ENCODE measurements around the gene SLC6A18.
"Not testable (repeated sequence)": the region's sequence is repeated elsewhere in the genome, so short reads cannot be mapped to it uniquely, and the experiment has no call there.

The SLC6A18 gene

DNA sequence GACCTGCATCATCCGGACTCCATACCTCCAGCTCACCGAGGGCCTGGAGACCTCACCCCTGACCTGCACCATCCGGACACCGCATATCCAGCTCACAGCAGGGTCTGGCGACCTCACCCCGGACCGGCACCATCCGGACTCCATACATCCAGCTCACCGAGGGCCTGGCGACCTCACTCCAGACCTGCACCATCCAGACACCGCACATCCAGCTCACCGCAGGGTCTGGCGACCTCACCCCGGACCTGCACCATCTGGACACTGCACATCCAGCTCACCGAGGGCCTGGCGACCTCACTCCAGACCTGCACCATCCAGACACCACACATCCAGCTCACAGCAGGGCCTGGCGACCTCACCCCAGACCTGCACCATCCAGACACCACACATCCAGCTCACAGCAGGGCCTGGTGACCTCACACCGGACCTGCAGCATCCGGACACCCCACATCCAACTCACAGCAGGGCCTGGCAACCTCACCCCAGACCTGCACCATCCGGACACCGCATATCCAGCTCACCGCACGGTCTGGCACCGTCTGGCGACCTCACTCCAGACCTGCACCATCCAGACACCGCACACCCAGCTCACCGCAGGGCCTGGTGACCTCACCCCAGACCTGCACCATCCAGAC lies 59.3 kb downstream of the SLC6A18 start:
- H3K27ac ChIP-seq (ENCODE audit: low read depth, low read length); H3K9me3 ChIP-seq (ENCODE audit: low read length); H3K4me3 ChIP-seq (ENCODE audit: low read depth in 1 of 2, low read length in 2 of 2); H3K9ac ChIP-seq (ENCODE audit: low read length); H3K36me3 ChIP-seq (ENCODE audit: insufficient read depth, low read length); H3K27me3 ChIP-seq (ENCODE audit: control insufficient read depth in 1 of 2, insufficient read depth in 2 of 2, low read length in 2 of 2); H3K4me1 ChIP-seq (ENCODE audit: insufficient read depth, low read length): not testable (repeated sequence)

DNA sequence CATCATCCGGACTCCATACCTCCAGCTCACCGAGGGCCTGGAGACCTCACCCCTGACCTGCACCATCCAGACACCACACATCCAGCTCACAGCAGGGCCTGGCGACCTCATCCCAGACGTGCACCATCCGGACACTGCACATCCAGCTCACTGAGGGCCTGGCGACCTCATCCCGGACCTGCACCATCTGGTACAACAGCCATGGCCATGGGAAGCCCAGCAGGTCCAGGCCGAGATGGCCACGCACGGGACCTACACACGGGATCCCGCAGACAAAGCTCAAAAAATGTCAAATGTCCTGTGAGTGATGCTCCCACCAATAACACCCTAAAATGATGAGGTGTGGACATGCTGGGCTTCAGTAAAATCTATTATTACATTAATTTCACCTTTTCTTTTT lies 60.0 kb downstream of the SLC6A18 start:
- H3K4me3 ChIP-seq (ENCODE audit: low read depth in 1 of 2, low read length in 2 of 2) = no peak overlapping the region
- no peaks in the 10 kb centered on the region for H3K36me3 ChIP-seq (ENCODE audit: insufficient read depth, low read length)
- H3K9ac ChIP-seq (ENCODE audit: low read length) = no peak overlapping the region
- H3K9me3 ChIP-seq (ENCODE audit: low read length) = no peaks in the 10 kb centered on the region
- no peaks in the 10 kb centered on the region for H3K27me3 ChIP-seq (ENCODE audit: control insufficient read depth in 1 of 2, insufficient read depth in 2 of 2, low read length in 2 of 2)
- H3K4me1 ChIP-seq (ENCODE audit: insufficient read depth, low read length) = no peaks in the 10 kb centered on the region
- no peak overlapping the region for H3K27ac ChIP-seq (ENCODE audit: low read depth, low read length)

DNA sequence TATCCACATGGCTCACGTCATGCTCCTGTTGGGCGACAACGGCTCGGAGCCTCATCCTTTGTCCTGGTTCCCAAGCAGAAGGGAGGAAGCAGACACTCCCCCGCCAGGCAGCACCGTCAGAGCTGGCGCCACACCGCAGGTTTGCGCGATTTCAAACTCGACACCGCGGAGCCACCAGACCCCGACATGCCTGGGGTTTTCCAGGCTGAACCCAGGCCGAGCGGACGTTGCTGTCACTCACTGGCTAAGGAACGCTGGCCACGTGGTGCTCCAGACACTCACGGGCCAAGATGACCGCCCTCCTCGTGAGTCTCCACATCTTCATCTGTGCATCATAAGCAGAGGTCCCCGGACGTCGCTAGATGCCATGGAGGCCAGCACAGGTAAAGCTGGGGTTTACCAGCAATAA lies 60.7 kb downstream of the SLC6A18 start:
- H3K4me1 ChIP-seq (ENCODE audit: insufficient read depth, low read length) = no peaks in the 10 kb centered on the region
- no peaks in the 10 kb centered on the region for H3K27me3 ChIP-seq (ENCODE audit: control insufficient read depth in 1 of 2, insufficient read depth in 2 of 2, low read length in 2 of 2)
- H3K9ac ChIP-seq (ENCODE audit: low read length) = no peak overlapping the region
- no peaks in the 10 kb centered on the region for H3K36me3 ChIP-seq (ENCODE audit: insufficient read depth, low read length)
- H3K4me3 ChIP-seq (ENCODE audit: low read depth in 1 of 2, low read length in 2 of 2) = no peak overlapping the region
- no peaks in the 10 kb centered on the region for H3K9me3 ChIP-seq (ENCODE audit: low read length)
- H3K27ac ChIP-seq (ENCODE audit: low read depth, low read length) = no peak overlapping the region

DNA sequence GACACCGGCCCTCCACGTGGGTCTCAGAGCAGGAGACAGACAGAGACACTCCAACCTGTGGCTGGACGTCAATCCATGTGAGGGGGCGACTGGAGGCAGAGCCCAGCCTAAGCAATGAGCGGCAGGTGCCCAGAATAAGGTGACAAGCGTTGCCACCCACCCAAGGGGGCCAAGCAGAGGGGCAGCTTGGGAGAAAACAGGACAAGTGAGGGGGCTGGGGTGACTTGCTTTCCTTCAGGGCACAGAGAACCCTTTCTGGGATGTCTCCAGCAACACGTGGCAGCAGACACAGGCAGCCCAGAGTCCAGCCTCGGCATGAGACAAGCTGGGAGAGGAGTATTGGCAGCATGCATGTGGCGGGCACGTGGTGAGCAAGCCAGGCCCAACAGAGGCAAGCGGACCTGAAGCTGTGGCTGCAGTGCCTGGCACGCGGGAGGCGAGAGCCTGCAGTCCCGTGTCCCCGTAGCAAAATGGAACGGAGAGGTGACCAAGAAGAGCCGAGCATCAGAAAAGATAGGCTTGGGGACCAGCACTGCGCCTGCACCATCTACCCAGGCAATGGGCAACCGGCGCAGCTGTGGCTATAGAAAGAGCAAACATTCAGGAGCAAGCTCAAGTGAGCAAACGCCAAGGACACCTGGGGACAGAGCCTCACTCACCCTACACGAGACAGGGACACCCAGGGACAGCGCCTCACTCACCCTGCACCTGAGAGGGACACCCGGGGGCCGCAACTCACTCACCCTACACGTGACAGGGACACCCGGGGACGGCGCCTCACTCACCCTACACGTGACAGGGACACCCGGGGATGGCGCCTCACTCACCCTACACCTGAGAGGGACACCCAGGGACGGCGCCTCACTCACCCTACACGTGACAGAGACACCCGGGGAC lies 63.5 kb downstream of the SLC6A18 start:
- H3K9ac ChIP-seq (ENCODE audit: low read length) = no peak overlapping the region
- H3K9me3 ChIP-seq (ENCODE audit: low read length) = no peaks in the 10 kb centered on the region
- no peak overlapping the region for H3K4me3 ChIP-seq (ENCODE audit: low read depth in 1 of 2, low read length in 2 of 2)
- peaks cover 0 to 5% of the 10 kb centered on the region in 2 donors for H3K27me3 ChIP-seq (ENCODE audit: control insufficient read depth in 1 of 2, insufficient read depth in 2 of 2, low read length in 2 of 2)
- no peaks in the 10 kb centered on the region for H3K36me3 ChIP-seq (ENCODE audit: insufficient read depth, low read length)
- H3K4me1 ChIP-seq (ENCODE audit: insufficient read depth, low read length) = no peaks in the 10 kb centered on the region
- H3K27ac ChIP-seq (ENCODE audit: low read depth, low read length) = no peak overlapping the region

DNA sequence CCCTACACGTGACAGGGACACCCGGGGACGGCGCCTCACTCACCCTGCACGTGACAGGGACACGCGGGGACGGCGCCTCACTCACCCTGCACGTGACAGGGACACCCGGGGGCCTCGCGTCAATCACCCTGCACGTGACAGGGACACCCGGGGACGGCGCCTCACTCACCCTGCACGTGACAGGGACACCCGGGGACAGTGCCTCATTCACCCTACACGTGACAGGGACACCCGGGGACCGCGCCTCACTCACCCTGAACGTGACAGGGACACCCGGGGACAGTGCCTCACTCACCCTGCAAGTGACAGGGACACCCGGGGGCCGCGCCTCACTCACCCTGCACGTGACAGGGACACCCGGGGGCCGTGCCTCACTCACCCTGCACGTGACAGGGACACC lies 64.4 kb downstream of the SLC6A18 start:
- H3K27me3 ChIP-seq (ENCODE audit: control insufficient read depth in 1 of 2, insufficient read depth in 2 of 2, low read length in 2 of 2) = peaks cover 0 to 14% of the 10 kb centered on the region in 2 donors

DNA sequence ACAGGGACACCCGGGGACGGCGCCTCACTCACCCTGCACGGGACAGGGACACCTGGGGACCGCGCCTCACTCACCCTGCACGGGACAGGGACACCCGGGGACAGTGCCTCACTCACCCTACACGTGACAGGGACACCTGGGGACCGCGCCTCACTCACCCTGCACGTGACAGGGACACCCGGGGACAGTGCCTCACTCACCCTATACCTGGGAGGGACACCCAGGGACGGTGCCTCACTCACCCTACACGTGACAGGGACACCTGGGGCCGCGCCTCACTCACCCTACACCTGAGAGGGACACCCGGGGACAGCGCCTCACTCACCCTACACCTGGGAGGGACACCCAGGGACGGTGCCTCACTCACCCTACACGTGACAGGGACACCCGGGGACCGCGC lies 65.8 kb downstream of the SLC6A18 start:
- H3K36me3 ChIP-seq (ENCODE audit: insufficient read depth, low read length); H3K27ac ChIP-seq (ENCODE audit: low read depth, low read length); H3K4me3 ChIP-seq (ENCODE audit: low read depth in 1 of 2, low read length in 2 of 2); H3K9ac ChIP-seq (ENCODE audit: low read length); H3K4me1 ChIP-seq (ENCODE audit: insufficient read depth, low read length); H3K9me3 ChIP-seq (ENCODE audit: low read length): not testable (repeated sequence)
- H3K27me3 ChIP-seq (ENCODE audit: control insufficient read depth in 1 of 2, insufficient read depth in 2 of 2, low read length in 2 of 2) = peaks cover 0 to 27% of the 10 kb centered on the region in 2 donors

More for the DNA sequence above, 64.4 kb downstream of the SLC6A18 start:
- not testable (repeated sequence) for H3K4me3 ChIP-seq (ENCODE audit: low read depth in 1 of 2, low read length in 2 of 2); H3K4me1 ChIP-seq (ENCODE audit: insufficient read depth, low read length); H3K9me3 ChIP-seq (ENCODE audit: low read length); H3K36me3 ChIP-seq (ENCODE audit: insufficient read depth, low read length); H3K27ac ChIP-seq (ENCODE audit: low read depth, low read length); H3K9ac ChIP-seq (ENCODE audit: low read length)

DNA sequence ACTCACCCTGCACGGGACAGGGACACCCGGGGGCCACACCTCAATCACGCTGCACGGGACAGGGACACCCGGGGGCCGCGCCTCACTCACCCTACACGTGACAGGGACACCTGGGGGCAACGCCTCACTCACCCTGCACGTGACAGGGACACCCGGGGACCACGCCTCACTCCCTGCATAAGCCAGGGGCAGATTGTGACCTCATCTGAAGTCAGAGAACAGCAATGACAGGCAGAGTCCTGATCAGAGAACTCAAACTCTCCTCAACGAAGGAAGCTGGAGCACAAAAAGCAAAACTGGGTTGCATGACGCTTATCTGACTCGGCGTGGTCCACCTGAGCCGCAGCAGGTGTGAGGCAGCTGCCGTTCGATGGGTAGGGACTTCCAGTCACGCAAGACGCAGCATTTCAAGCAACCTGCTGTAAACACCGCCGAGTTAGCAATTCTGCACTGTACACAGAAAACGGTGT lies 66.5 kb downstream of the SLC6A18 start:
- no peak overlapping the region for H3K9ac ChIP-seq (ENCODE audit: low read length)
- H3K27me3 ChIP-seq (ENCODE audit: control insufficient read depth in 1 of 2, insufficient read depth in 2 of 2, low read length in 2 of 2) = peaks cover 0 to 31% of the 10 kb centered on the region in 2 donors
- H3K9me3 ChIP-seq (ENCODE audit: low read length) = no peaks in the 10 kb centered on the region
- H3K36me3 ChIP-seq (ENCODE audit: insufficient read depth, low read length) = no peaks in the 10 kb centered on the region
- no peaks in the 10 kb centered on the region for H3K4me1 ChIP-seq (ENCODE audit: insufficient read depth, low read length)
- no peak overlapping the region for H3K27ac ChIP-seq (ENCODE audit: low read depth, low read length)
- no peak overlapping the region for H3K4me3 ChIP-seq (ENCODE audit: low read depth in 1 of 2, low read length in 2 of 2)

DNA sequence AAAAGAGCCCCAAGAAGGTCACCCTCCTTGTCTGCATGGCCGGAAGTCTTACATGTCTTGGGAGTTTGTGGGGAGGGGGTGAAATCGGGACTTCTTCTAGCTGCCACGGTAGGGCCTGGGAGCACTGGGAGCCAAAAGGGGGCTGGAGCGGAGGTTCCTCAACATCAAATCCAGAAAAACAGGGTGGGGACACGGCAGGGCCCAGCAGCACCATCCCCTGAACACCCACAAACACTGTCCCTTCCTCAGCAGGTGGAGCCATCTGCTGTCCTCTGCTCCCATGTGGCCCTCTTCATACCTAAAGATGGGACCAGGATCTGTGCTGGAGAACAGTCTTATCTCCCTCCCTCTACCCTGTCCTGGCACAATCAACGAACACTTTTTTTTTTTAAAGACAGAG lies 67.0 kb downstream of the SLC6A18 start:
- Histone ChIP-seq H3K4me3 (ENCODE audit: low read depth in 1 of 2, low read length in 2 of 2) (no peak overlapping the region), H3K27me3 (ENCODE audit: control insufficient read depth in 1 of 2, insufficient read depth in 2 of 2, low read length in 2 of 2) (peaks cover 0 to 31% of the 10 kb centered on the region in 2 donors), H3K4me1 (ENCODE audit: insufficient read depth, low read length) (no peaks in the 10 kb centered on the region), H3K9me3 (ENCODE audit: low read length) (no peaks in the 10 kb centered on the region), H3K9ac (ENCODE audit: low read length) (no peak overlapping the region), H3K27ac (ENCODE audit: low read depth, low read length) (no peak overlapping the region), H3K36me3 (ENCODE audit: insufficient read depth, low read length) (no peaks in the 10 kb centered on the region)

DNA sequence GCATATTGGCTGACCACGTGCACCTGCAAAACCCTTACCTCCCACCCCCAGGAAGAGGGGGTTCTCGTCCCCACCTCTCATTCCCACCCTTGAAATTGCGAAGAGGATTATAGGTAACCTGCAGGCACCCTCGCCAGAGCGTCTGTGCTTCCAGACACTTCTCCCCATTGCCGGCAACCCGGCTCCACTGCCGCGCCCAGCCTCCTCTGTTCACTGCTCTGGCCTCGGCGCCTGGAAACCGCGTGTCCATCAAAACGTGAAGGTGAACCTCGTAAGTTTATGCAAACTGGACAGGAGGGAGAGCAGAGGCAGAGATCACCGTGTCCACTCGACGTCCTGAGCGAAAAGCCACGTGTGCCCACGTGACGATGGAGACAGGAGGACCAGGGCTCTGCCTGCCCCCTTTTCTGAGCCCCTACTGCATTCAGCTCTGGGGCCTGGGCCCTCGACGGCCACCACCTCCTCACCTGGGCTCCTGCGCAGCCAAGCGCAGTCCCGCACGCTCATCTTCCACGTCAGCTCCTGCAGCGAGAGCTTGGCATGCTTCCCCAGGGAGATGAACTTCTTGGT lies 67.8 kb downstream of the SLC6A18 start:
- Histone ChIP-seq H3K36me3 (ENCODE audit: insufficient read depth, low read length) (no peaks in the 10 kb centered on the region), H3K27ac (ENCODE audit: low read depth, low read length) (no peak overlapping the region), H3K27me3 (ENCODE audit: control insufficient read depth in 1 of 2, insufficient read depth in 2 of 2, low read length in 2 of 2) (peaks cover 0 to 31% of the 10 kb centered on the region in 2 donors), H3K9ac (ENCODE audit: low read length) (no peak overlapping the region), H3K4me3 (ENCODE audit: low read depth in 1 of 2, low read length in 2 of 2) (no peak overlapping the region), H3K4me1 (ENCODE audit: insufficient read depth, low read length) (no peaks in the 10 kb centered on the region), H3K9me3 (ENCODE audit: low read length) (no peaks in the 10 kb centered on the region)

DNA sequence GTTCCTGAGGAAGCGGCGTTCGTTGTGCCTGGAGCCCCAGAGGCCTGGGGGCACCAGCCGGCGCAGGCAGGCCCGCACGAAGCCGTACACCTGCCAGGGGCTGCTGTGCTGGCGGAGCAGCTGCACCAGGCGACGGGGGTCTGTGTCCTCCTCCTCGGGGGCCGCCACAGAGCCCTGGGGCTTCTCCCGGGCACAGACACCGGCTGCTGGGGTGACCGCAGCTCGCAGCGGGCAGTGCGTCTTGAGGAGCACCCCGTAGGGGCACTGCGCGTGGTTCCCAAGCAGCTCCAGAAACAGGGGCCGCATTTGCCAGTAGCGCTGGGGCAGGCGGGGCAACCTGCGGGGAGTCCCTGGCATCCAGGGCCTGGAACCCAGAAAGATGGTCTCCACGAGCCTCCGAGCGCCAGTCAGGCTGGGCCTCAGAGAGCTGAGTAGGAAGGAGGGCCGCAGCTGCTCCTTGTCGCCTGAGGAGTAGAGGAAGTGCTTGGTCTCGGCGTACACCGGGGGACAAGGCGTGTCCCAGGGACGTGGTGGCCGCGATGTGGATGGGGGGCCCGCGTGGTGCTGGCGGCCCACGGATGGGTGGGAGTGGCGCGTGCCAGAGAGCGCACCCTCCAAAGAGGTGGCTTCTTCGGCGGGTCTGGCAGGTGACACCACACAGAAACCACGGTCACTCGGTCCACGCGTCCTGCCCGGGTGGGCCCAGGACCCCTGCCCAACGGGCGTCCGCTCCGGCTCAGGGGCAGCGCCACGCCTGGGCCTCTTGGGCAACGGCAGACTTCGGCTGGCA lies 68.4 kb downstream of the SLC6A18 start:
- no peaks in the 10 kb centered on the region for H3K4me1 ChIP-seq (ENCODE audit: insufficient read depth, low read length)
- H3K9me3 ChIP-seq (ENCODE audit: low read length) = no peaks in the 10 kb centered on the region
- H3K36me3 ChIP-seq (ENCODE audit: insufficient read depth, low read length) = no peaks in the 10 kb centered on the region
- H3K27ac ChIP-seq (ENCODE audit: low read depth, low read length) = no peak overlapping the region
- H3K27me3 ChIP-seq (ENCODE audit: control insufficient read depth in 1 of 2, insufficient read depth in 2 of 2, low read length in 2 of 2) = peaks cover 0 to 31% of the 10 kb centered on the region in 2 donors
- no peak overlapping the region for H3K4me3 ChIP-seq (ENCODE audit: low read depth in 1 of 2, low read length in 2 of 2)
- no peak overlapping the region for H3K9ac ChIP-seq (ENCODE audit: low read length)

- Histone ChIP-seq H3K36me3 (ENCODE audit: insufficient read depth, low read length) (no peaks in the 10 kb centered on the region), H3K9me3 (ENCODE audit: low read length) (no peaks in the 10 kb centered on the region), H3K4me3 (ENCODE audit: low read depth in 1 of 2, low read length in 2 of 2) (no peak overlapping the region), H3K9ac (ENCODE audit: low read length) (no peak overlapping the region), H3K4me1 (ENCODE audit: insufficient read depth, low read length) (no peaks in the 10 kb centered on the region), H3K27me3 (ENCODE audit: control insufficient read depth in 1 of 2, insufficient read depth in 2 of 2, low read length in 2 of 2) (peaks cover 0 to 31% of the 10 kb centered on the region in 2 donors), H3K27ac (ENCODE audit: low read depth, low read length) (no peak overlapping the region)
Observed at GRCh38 chr5:1294206-1294834, 69.1 kb downstream of the SLC6A18 start.
